VCaP (cell line): ENCODE data around the gene SLC6A11.

Experiments used
- H3K27ac ChIP-seq: fragments of 450-650 bp; 2 replicates; pipeline ENCODE4 v1.5.1; 2017
- TF ChIP-seq, protein P1 (sequence below): fragments of 450-650 bp; conservative IDR thresholded peaks from 2 replicates; pipeline ENCODE4 v1.5.1; 2017; ENCODE audit warnings: mild to moderate bottlenecking, moderate library complexity

Gene SLC6A11

DNA sequence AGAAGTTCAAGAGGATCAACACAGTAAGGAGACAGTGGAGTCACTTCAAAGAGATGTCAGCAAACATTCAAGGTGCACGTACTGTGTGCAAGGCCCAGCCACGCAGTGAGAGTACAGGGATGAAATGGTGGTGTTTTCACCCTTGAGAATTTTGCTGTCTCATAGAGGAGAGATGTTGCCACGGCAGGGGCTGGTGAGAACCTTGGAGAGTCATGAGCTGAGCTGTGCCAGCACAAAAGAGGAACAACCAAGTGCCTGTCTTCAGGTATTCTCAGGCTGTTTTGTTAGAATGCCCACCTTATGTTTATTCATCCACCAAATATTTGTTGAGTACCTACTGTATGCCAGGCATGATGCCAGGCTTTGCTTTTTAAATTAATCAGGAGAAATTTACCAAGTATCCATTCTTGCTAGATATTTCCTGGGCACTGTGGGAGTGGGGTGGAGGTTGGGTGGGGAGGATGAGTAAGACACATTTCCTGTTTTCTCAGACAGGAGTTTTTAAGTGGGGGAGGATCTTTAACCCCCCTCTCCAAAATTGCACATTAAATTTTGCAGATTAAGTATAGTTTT lies 72.6 kb downstream of the SLC6A11 start:
- H3K27ac ChIP-seq, result no peak overlapping the region
- TF ChIP-seq, protein P1, sequence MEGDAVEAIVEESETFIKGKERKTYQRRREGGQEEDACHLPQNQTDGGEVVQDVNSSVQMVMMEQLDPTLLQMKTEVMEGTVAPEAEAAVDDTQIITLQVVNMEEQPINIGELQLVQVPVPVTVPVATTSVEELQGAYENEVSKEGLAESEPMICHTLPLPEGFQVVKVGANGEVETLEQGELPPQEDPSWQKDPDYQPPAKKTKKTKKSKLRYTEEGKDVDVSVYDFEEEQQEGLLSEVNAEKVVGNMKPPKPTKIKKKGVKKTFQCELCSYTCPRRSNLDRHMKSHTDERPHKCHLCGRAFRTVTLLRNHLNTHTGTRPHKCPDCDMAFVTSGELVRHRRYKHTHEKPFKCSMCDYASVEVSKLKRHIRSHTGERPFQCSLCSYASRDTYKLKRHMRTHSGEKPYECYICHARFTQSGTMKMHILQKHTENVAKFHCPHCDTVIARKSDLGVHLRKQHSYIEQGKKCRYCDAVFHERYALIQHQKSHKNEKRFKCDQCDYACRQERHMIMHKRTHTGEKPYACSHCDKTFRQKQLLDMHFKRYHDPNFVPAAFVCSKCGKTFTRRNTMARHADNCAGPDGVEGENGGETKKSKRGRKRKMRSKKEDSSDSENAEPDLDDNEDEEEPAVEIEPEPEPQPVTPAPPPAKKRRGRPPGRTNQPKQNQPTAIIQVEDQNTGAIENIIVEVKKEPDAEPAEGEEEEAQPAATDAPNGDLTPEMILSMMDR, result no peak

DNA sequence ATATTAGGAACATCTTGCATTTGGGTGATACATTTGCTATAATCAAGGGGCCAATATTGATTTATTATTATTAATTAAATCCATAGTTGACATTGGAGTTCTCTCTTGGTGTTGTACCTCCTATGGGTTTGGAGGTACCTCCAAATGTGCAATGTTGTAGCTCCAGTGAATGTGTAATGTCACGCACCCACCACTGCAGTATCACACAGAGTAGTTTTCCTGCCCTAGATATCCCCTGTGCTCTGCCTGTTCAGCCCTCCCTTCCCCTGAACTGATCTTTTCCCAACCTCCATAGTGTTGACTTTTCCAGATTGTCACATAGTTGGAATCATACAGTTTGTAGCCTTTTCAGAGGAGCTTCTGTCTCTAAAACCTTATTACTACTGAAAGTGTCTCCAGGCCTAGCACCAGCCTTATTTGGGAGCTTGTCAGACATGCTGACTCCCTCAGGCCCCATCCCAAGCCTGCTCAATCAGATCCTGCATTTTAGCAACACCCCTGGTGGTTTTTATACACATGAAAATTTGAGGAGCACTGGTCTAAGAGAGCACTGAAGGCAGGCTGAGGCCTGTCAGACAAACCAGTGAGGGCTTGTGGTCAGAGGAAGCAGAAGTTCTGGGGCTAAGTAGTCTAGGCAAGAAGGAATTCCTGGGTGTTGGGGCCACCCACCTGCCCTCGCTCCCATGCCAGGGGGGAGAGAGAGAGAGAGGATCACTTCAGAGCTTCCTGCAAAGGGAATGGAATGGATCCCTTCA lies 73.4 kb downstream of the SLC6A11 start:
- TF ChIP-seq, protein P1, result no peak
- H3K27ac ChIP-seq, result no peak overlapping the region

DNA sequence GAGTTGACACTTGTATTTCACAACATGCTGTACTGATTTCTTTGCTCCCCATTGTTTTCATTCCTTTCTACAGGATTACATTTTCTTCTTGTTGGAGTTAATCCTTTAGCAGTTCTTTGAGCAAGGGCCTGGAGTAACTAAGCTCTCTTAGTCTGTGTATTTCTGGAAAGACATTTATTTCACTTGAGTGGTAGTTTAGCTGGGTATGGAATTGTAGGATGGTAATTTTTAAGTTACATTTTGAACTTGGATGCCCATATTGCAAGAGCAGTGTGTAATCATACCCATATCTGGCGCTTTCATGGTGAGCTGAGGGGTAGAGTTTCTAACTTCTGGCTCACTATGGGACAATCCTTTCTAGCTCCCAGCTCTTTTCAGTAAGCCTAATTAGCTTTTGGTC lies 74.6 kb downstream of the SLC6A11 start:
- H3K27ac ChIP-seq, result no peak overlapping the region
- TF ChIP-seq, protein P1, result no peak

DNA sequence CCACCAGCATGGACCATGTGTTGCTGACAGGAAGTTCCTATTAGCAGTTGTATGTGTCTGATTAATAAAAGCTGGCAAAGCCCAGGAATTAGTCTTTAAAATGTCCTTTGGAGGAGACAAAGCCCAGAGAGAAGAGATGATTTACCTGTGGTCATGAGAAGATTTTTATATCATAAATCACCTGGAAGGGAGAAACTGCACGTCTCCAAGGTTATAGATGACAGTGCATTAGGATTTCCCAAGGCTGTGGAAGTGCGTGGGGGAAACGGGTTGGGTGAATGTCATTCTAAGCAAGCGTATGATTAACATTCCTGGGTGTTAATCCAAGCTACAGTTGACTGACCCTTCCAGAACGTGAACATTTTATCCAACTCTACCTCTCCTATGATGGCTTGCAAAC lies 76.6 kb downstream of the SLC6A11 start:
- H3K27ac ChIP-seq, result no peak overlapping the region
- TF ChIP-seq, protein P1, result no peak

DNA sequence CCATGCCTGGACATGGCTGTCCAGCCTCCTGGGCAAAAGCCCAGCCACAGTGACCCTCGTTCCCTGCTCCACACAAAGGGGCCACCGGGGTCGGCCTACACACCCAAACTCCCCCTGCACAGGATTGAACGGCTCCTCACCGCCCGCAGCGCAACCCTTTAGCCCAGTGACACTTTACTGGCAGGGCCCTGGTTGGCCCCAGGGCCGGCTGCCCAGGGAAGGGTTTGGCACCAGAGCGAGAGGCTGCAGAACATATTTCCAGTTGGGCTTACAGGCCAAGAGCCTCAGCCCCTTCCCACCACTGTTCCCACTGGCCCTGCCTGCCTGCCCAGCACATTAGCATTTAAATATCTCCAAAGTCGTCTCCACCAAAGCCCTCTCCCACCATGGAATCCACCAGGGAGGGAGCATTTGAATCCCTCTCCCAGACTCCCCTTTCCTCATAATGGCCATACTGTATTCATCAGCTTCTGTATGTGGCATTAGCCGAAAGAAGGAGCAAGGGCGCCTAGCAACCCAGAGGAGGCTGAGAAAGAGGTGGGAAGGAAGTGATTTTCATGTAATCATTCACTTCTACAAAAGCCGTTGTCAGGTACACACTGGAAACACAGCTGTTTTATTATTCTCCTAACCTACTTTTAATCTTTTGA lies 85.4 kb downstream of the SLC6A11 start:
- H3K27ac ChIP-seq, result no peak overlapping the region
- TF ChIP-seq, protein P1, result no peak

DNA sequence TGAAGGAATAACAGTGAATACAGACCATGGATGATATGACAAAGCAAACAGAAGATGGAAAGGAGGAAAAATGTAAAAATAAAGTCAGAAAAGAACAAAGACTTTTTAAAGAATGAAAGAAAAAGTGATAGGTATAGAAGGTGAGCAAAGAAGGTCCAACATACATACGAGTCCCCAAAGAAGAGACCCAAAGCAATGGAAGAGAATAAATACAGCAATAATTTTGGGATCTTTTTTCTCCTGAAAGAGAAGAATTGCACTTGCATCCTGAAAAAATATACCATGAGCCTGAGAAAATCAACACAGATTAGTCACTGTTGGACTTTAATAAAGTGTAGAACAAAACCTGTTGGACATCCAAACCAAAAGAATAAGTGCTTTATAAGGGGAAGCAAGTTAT lies 91.2 kb downstream of the SLC6A11 start:
- TF ChIP-seq, protein P1, result no peak
- H3K27ac ChIP-seq, result no peak overlapping the region

DNA sequence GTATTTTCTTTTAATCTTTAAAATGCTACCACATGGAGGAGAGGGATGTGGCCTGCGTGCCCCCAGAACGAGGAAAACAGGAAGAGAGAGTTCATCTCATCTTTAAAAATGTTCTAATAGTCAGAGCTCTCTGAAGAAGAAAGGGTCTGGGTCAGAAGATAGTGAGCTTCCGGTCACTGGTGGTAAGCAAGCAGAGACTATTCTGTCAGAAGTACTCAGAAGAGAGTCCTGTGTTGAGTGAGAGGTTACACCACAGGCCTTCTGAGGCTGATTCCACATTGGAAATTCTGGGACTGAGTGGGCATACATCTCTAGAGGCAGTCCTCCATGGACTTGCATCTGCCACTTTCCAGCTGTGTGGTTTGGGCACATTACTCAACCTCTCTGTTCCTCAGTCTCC lies 94.3 kb downstream of the SLC6A11 start:
- no peak overlapping the region for H3K27ac ChIP-seq
- TF ChIP-seq, protein P1, result no peak
